Measurements from ENCODE around the gene NOL6. TPM values are rescaled to one million over a fixed set of nuclear protein-coding genes. Genes with fewer than 3 reads are reported as not detected.

The NOL6 gene
- total and polyA plus RNA-seq, 2 of the 13 experiments (the other 11 are each of a cell fraction or from before 2014, with no cell fraction given), result 17.0 to 30.2 TPM

DNA sequence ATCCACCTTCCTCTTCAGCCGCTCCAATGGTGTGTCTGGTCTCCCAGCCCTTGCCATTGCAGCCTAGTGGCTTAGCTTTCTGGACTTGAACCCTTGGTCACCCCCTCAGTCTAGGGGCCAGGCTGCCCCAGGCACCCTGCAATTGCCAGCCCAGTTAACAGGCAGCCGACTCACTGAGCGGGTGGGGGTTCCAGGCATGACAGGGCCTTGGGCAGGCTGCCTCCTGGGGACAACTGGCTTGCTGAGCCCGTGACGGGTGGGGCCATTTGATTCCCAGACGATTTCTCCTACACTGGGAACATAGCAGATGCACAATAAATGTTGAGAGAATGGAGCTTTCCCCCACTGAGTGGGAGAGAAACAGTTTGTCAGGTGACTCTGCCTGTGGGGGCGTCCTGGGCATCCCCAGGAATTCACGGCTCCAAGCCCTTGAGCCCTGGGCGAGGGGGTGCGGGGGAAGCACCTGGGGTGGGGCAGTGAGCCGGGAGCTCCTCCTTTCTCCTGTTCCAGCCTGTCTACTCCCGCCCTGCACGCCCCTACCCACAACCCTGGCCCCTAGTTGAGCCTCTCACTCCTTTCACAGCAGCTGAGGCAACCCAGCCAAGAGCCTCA lies 58.7 kb downstream of the NOL6 start (continued):
- TF ChIP-seq, protein P1, sequence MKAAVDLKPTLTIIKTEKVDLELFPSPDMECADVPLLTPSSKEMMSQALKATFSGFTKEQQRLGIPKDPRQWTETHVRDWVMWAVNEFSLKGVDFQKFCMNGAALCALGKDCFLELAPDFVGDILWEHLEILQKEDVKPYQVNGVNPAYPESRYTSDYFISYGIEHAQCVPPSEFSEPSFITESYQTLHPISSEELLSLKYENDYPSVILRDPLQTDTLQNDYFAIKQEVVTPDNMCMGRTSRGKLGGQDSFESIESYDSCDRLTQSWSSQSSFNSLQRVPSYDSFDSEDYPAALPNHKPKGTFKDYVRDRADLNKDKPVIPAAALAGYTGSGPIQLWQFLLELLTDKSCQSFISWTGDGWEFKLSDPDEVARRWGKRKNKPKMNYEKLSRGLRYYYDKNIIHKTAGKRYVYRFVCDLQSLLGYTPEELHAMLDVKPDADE (CRISPR knock-in tag; IDR thresholded peaks at IDR 0.05), result no peak
- TF ChIP-seq TEAD3 (CRISPR knock-in tag; optimal IDR thresholded peaks at IDR 0.05; ENCODE audit: borderline replicate concordance), result no peak
- no peak for TF ChIP-seq BORCS8-MEF2B (CRISPR knock-in tag; IDR thresholded peaks at IDR 0.05)
- no peak for TF ChIP-seq KAT8 (CRISPR knock-in tag; IDR thresholded peaks at IDR 0.05)
- 0 out of 2 replicates have a peak, but pooled peaks have one; percentile 17 for TF ChIP-seq ZNF569 (CRISPR knock-in tag; IDR thresholded peaks at IDR 0.05; ENCODE audit: borderline replicate concordance)
- TF ChIP-seq YEATS4 (CRISPR knock-in tag; IDR thresholded peaks at IDR 0.05; ENCODE audit: borderline replicate concordance), result no peak
- TF ChIP-seq, protein P2, sequence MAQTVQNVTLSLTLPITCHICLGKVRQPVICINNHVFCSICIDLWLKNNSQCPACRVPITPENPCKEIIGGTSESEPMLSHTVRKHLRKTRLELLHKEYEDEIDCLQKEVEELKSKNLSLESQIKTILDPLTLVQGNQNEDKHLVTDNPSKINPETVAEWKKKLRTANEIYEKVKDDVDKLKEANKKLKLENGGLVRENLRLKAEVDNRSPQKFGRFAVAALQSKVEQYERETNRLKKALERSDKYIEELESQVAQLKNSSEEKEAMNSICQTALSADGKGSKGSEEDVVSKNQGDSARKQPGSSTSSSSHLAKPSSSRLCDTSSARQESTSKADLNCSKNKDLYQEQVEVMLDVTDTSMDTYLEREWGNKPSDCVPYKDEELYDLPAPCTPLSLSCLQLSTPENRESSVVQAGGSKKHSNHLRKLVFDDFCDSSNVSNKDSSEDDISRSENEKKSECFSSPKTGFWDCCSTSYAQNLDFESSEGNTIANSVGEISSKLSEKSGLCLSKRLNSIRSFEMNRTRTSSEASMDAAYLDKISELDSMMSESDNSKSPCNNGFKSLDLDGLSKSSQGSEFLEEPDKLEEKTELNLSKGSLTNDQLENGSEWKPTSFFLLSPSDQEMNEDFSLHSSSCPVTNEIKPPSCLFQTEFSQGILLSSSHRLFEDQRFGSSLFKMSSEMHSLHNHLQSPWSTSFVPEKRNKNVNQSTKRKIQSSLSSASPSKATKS (CRISPR knock-in tag; IDR thresholded peaks at IDR 0.05), result no peak
- TF ChIP-seq, protein P3, sequence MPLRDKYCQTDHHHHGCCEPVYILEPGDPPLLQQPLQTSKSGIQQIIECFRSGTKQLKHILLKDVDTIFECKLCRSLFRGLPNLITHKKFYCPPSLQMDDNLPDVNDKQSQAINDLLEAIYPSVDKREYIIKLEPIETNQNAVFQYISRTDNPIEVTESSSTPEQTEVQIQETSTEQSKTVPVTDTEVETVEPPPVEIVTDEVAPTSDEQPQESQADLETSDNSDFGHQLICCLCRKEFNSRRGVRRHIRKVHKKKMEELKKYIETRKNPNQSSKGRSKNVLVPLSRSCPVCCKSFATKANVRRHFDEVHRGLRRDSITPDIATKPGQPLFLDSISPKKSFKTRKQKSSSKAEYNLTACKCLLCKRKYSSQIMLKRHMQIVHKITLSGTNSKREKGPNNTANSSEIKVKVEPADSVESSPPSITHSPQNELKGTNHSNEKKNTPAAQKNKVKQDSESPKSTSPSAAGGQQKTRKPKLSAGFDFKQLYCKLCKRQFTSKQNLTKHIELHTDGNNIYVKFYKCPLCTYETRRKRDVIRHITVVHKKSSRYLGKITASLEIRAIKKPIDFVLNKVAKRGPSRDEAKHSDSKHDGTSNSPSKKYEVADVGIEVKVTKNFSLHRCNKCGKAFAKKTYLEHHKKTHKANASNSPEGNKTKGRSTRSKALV (CRISPR knock-in tag; IDR thresholded peaks at IDR 0.05), result no peak
- TF ChIP-seq ZNF33A (CRISPR knock-in tag; IDR thresholded peaks at IDR 0.05; ENCODE audit: borderline replicate concordance), result no peak
- no peak for TF ChIP-seq ZNF234 (CRISPR knock-in tag; conservative IDR thresholded peaks at IDR 0.05)
- TF ChIP-seq XBP1 (CRISPR knock-in tag; IDR thresholded peaks at IDR 0.05), result no peak
- TF ChIP-seq, protein P4, sequence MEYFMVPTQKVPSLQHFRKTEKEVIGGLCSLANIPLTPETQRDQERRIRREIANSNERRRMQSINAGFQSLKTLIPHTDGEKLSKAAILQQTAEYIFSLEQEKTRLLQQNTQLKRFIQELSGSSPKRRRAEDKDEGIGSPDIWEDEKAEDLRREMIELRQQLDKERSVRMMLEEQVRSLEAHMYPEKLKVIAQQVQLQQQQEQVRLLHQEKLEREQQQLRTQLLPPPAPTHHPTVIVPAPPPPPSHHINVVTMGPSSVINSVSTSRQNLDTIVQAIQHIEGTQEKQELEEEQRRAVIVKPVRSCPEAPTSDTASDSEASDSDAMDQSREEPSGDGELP (IDR thresholded peaks at IDR 0.05; ENCODE audit: borderline replicate concordance, low read depth), result no peak
- no peak for TF ChIP-seq SSRP1 (CRISPR knock-in tag; IDR thresholded peaks at IDR 0.05)
- no peak for TF ChIP-seq IKZF1 (IDR thresholded peaks at IDR 0.05)
- TF ChIP-seq ZEB1 (IDR thresholded peaks at IDR 0.05; ENCODE audit: insufficient replicate concordance, low read depth), result no peak
- no peak for TF ChIP-seq HMGA1 (CRISPR knock-in tag; conservative IDR thresholded peaks at IDR 0.05)
- TF ChIP-seq, protein P5, sequence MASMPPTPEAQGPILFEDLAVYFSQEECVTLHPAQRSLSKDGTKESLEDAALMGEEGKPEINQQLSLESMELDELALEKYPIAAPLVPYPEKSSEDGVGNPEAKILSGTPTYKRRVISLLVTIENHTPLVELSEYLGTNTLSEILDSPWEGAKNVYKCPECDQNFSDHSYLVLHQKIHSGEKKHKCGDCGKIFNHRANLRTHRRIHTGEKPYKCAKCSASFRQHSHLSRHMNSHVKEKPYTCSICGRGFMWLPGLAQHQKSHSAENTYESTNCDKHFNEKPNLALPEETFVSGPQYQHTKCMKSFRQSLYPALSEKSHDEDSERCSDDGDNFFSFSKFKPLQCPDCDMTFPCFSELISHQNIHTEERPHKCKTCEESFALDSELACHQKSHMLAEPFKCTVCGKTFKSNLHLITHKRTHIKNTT (CRISPR knock-in tag; IDR thresholded peaks at IDR 0.05), result no peak
- TF ChIP-seq ZNF562 (CRISPR knock-in tag; IDR thresholded peaks at IDR 0.05; ENCODE audit: borderline replicate concordance), result no peak
- TF ChIP-seq, protein P6, sequence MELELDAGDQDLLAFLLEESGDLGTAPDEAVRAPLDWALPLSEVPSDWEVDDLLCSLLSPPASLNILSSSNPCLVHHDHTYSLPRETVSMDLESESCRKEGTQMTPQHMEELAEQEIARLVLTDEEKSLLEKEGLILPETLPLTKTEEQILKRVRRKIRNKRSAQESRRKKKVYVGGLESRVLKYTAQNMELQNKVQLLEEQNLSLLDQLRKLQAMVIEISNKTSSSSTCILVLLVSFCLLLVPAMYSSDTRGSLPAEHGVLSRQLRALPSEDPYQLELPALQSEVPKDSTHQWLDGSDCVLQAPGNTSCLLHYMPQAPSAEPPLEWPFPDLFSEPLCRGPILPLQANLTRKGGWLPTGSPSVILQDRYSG (CRISPR knock-in tag; IDR thresholded peaks at IDR 0.05), result no peak
- TF ChIP-seq MAFG (CRISPR knock-in tag; IDR thresholded peaks at IDR 0.05), result no peak
- no peak for TF ChIP-seq ZNF543 (CRISPR knock-in tag; IDR thresholded peaks at IDR 0.05)

Measured in HepG2 (cell line).